ENCODE data around the gene B4GALT3.

Gene B4GALT3

DNA sequence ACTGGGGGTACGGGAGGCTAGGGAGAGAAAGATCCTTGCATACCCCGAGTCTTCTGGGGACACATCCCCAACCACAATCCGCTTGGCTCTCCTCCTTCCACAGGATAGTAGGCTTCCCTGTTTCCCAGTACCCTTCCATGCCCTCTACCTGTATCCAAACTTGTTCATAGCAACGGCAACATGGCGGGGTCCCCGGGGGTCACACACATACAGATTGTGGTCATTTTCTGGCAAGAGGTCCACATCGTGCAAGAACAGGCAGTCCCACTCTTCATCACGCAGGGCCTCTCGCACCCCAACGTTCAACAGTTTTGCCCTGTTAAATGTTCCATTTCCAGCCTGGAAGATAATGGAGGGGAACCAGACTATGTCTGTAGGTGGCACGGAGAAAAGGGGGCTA is 3.6 kb downstream of the B4GALT3 start:
- intact Hi-C loops (cut with DNase I; ENCODE audit: low total_unique reads), result no loop called here
- no peaks in the 10 kb centered on the region for H3K9me3 ChIP-seq
- H3K36me3 ChIP-seq, result peaks cover 20 to 71% (median 40%) of the 10 kb centered on the region in 3 donors
- H3K4me1 ChIP-seq, result peaks cover 0 to 46% (median 25%) of the 10 kb centered on the region in 4 donors
- no peaks in the 10 kb centered on the region for H3K27me3 ChIP-seq
- H3K4me3 ChIP-seq, result no peak overlapping the region
- no peak for DNase-seq
- peak overlapping the region; percentile 38 to 47 for H3K27ac ChIP-seq
- TF ChIP-seq, protein P1, sequence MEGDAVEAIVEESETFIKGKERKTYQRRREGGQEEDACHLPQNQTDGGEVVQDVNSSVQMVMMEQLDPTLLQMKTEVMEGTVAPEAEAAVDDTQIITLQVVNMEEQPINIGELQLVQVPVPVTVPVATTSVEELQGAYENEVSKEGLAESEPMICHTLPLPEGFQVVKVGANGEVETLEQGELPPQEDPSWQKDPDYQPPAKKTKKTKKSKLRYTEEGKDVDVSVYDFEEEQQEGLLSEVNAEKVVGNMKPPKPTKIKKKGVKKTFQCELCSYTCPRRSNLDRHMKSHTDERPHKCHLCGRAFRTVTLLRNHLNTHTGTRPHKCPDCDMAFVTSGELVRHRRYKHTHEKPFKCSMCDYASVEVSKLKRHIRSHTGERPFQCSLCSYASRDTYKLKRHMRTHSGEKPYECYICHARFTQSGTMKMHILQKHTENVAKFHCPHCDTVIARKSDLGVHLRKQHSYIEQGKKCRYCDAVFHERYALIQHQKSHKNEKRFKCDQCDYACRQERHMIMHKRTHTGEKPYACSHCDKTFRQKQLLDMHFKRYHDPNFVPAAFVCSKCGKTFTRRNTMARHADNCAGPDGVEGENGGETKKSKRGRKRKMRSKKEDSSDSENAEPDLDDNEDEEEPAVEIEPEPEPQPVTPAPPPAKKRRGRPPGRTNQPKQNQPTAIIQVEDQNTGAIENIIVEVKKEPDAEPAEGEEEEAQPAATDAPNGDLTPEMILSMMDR (IDR thresholded peaks at IDR 0.05), result no peak

DNA sequence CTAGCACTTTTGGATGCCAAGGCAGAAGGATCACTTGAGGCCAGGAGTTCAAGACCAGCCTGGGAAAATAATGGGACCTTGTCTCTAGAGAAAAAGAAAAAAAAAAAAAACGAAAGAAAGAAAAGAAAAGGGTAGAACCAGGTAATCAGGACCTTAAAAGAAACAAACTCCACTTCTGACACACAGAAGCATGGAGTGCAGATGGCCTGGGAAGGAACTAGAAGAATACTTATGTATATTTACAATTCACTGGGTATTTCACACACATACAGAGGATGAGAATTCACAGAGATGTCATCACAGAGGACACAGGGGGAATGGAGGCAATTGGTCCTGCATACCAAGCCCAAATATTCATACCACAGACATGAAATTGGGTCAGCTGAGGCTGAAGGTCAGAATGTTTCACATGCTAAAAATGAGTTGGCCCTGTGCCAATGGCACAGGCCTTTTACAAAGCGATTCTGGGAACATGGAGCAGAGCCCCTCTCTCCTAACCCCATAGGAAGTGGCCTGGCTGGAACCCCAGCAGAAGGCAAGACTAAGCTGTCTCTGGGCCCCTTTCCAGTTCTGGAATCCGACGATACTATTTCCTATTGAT is 4.4 kb downstream of the B4GALT3 start:
- no peaks in the 10 kb centered on the region for H3K9me3 ChIP-seq
- no peak overlapping the region for H3K4me3 ChIP-seq
- TF ChIP-seq, protein P1 (IDR thresholded peaks at IDR 0.05), result no peak
- peaks cover 0 to 45% (median 27%) of the 10 kb centered on the region in 4 donors for H3K4me1 ChIP-seq
- peaks cover 20 to 75% (median 40%) of the 10 kb centered on the region in 3 donors for H3K36me3 ChIP-seq
- peak overlapping the region; percentile 38 to 47 for H3K27ac ChIP-seq
- DNase-seq, result peak in 1 of 2 donors; percentile 64
- intact Hi-C loops (cut with DNase I; ENCODE audit: low total_unique reads), result no loop called here
- no peaks in the 10 kb centered on the region for H3K27me3 ChIP-seq

DNA sequence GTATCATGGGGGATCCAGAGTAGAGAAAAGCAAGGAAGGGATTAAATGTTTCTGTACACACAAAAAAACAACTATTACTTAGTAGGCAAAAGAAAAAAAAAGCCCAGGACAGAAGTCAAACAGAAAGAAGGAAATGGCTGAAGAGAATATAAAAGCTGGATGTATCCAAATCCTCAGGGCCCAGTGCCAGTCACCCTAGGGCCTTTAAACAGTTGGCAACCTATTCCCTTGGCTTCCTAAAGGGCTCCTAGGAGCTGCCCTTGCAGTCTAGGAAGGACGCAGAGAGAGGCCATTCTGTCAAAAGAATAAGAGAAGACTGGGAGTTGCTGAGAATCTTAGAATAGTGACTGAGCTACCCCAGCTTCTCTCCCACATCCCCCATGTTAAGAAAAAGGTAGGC is 5.0 kb downstream of the B4GALT3 start:
- Histone ChIP-seq H3K27ac (peak overlapping the region in 1 of 2 donors; percentile 47), H3K4me1 (peaks cover 0 to 42% (median 31%) of the 10 kb centered on the region in 4 donors), H3K27me3 (no peaks in the 10 kb centered on the region), H3K4me3 (no peak overlapping the region), H3K9me3 (no peaks in the 10 kb centered on the region), H3K36me3 (peaks cover 20 to 75% (median 40%) of the 10 kb centered on the region in 3 donors)
- DNase-seq, result no peak
- TF ChIP-seq, protein P1 (IDR thresholded peaks at IDR 0.05), result no peak
- intact Hi-C loops (cut with DNase I; ENCODE audit: low total_unique reads), result no loop called here

DNA sequence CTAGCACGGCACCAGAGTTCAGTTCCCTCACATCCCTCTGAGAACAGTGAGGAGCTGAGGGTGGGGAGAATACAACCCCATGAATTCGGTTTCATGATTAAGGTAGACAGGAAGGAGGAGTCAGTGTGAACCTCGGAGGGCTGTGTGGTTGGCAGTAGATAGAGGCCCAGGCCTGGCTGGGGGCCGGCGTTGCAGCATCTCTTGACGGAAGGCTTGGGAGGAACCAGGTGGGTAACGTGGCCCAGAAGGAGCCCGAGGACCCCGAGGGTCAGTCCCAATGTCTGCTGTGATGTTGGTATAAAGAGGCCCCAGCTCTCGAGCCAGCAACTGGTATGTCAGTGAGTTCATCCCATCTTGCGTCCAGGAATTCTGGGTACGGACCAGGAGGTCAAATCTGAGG is 5.6 kb downstream of the B4GALT3 start:
- peaks cover 0 to 47% (median 35%) of the 10 kb centered on the region in 4 donors for H3K4me1 ChIP-seq
- no peaks in the 10 kb centered on the region for H3K27me3 ChIP-seq
- DNase-seq, result no peak
- peaks cover 20 to 75% (median 40%) of the 10 kb centered on the region in 3 donors for H3K36me3 ChIP-seq
- intact Hi-C loops (cut with DNase I; ENCODE audit: low total_unique reads), result no loop called here
- no peak overlapping the region for H3K27ac ChIP-seq
- no peak overlapping the region for H3K4me3 ChIP-seq
- H3K9me3 ChIP-seq, result no peaks in the 10 kb centered on the region
- TF ChIP-seq, protein P1 (IDR thresholded peaks at IDR 0.05), result no peak

DNA sequence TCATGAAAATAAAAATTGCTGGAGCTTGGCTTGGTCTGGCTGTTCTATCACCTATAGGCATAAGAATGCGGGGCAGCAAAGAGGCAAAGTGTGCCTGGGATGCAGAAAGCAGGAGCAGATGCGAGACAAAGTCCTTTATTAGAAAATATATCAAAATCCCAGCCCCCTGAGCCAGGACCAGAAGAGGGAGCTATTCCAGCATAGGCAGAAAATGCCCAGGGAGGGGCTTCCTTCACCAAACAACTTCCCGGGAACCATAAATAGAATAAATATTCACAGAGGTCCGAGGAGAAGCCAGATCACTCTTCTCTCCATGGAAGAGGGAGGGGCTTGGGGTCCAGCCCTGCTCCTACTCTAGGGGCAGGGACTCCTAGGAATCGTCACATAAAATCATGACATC is 6.1 kb downstream of the B4GALT3 start:
- H3K4me1 ChIP-seq, result peaks cover 0 to 42% (median 31%) of the 10 kb centered on the region in 4 donors
- no peaks in the 10 kb centered on the region for H3K9me3 ChIP-seq
- peaks cover 20 to 75% (median 40%) of the 10 kb centered on the region in 3 donors for H3K36me3 ChIP-seq
- H3K27me3 ChIP-seq, result no peaks in the 10 kb centered on the region
- H3K27ac ChIP-seq, result no peak overlapping the region
- TF ChIP-seq, protein P1 (IDR thresholded peaks at IDR 0.05), result no peak
- intact Hi-C loops (cut with DNase I; ENCODE audit: low total_unique reads), result no loop called here
- DNase-seq, result no peak
- no peak overlapping the region for H3K4me3 ChIP-seq
